ENCODE measurements around the gene ASTN2.

ASTN2 gene

GRCh38 chr9:117249799-117250198 is 165.1 kb downstream of the ASTN2 start:
- H3K27me3 ChIP-seq, result no peaks in the 10 kb centered on the region
- H3K9me3 ChIP-seq, result no peaks in the 10 kb centered on the region
- no peak overlapping the region for H3K4me3 ChIP-seq
- H3K27ac ChIP-seq, result no peak overlapping the region
- TF ChIP-seq, protein P1, sequence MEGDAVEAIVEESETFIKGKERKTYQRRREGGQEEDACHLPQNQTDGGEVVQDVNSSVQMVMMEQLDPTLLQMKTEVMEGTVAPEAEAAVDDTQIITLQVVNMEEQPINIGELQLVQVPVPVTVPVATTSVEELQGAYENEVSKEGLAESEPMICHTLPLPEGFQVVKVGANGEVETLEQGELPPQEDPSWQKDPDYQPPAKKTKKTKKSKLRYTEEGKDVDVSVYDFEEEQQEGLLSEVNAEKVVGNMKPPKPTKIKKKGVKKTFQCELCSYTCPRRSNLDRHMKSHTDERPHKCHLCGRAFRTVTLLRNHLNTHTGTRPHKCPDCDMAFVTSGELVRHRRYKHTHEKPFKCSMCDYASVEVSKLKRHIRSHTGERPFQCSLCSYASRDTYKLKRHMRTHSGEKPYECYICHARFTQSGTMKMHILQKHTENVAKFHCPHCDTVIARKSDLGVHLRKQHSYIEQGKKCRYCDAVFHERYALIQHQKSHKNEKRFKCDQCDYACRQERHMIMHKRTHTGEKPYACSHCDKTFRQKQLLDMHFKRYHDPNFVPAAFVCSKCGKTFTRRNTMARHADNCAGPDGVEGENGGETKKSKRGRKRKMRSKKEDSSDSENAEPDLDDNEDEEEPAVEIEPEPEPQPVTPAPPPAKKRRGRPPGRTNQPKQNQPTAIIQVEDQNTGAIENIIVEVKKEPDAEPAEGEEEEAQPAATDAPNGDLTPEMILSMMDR (IDR thresholded peaks at IDR 0.05), result no peak
- intact Hi-C loops (cut with DNase I; ENCODE audit: low total_unique reads), result no loop called here
- no peak for DNase-seq
- H3K4me1 ChIP-seq, result peaks cover 0 to 7% (median 0%) of the 10 kb centered on the region in 4 donors
- H3K36me3 ChIP-seq, result no peaks in the 10 kb centered on the region

DNA sequence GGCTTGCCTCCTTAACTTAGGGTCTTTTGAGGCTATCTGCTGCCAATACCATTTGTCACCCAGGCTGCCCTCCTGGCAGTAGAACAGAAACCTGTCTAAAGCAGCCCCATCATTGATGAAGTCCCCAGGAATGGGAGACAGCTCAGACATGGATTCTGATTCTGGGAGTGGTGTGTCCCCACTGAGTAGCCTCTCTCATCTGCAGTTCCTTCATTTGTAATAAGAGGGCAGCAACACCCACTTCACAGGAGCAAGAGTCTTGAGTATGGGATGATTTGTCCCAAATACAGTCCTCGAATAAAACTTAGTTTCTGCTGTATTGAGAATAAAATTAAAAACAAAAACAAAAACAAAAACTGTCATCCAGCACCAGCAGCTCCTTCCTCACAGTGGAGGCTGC is 167.6 kb downstream of the ASTN2 start:
- Histone ChIP-seq H3K27me3 (no peaks in the 10 kb centered on the region), H3K36me3 (no peaks in the 10 kb centered on the region), H3K4me3 (no peak overlapping the region), H3K4me1 (peaks cover 0 to 7% (median 0%) of the 10 kb centered on the region in 4 donors), H3K9me3 (no peaks in the 10 kb centered on the region), H3K27ac (no peak overlapping the region)
- intact Hi-C loops (cut with DNase I; ENCODE audit: low total_unique reads), result no loop called here
- DNase-seq, result no peak
- TF ChIP-seq, protein P1 (IDR thresholded peaks at IDR 0.05), result peak; percentile 46 to 53

DNA sequence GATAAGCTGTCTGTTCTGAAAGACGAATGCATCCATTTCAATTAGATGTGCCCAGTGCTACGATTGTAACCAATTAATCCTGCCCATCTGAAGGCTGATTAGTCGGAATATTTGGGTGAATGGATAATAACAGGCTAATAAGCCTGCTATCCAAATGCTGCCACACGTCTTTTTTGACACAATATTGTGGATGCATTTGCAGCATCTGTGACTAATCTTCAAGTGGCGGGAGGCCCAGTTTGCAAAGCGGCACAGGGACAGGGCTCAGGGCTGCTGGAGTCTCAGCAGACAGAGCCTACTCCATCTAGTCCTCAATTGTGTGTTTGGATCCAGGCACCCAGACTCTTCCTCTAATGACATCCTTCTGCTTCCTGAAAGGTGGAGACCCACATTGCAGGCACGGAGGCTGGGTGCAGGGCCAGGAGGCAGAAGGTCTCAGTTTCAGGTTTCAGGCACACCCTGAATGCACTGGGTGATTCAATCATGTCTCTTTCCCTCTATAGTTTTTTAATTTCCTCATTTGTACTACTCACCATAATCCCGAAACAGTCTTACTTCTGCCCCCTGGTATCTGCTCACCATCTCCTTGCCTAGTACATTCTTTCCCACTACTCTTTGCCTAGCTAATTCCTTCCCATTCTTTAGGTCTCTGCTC is 169.6 kb downstream of the ASTN2 start:
- DNase-seq, result no peak
- intact Hi-C loops (cut with DNase I; ENCODE audit: low total_unique reads), result no loop called here
- H3K4me1 ChIP-seq, result peaks cover 0 to 7% (median 0%) of the 10 kb centered on the region in 4 donors
- TF ChIP-seq, protein P1 (IDR thresholded peaks at IDR 0.05), result no peak
- H3K27me3 ChIP-seq, result no peaks in the 10 kb centered on the region
- no peak overlapping the region for H3K27ac ChIP-seq
- no peaks in the 10 kb centered on the region for H3K9me3 ChIP-seq
- H3K4me3 ChIP-seq, result no peak overlapping the region
- H3K36me3 ChIP-seq, result no peaks in the 10 kb centered on the region

GRCh38 chr9:117242082-117242481 is 172.8 kb downstream of the ASTN2 start:
- intact Hi-C loops (cut with DNase I; ENCODE audit: low total_unique reads), result no loop called here
- no peaks in the 10 kb centered on the region for H3K9me3 ChIP-seq
- no peaks in the 10 kb centered on the region for H3K27me3 ChIP-seq
- H3K27ac ChIP-seq, result no peak overlapping the region
- no peak for DNase-seq
- no peaks in the 10 kb centered on the region for H3K36me3 ChIP-seq
- H3K4me3 ChIP-seq, result no peak overlapping the region
- peaks cover 0 to 5% (median 0%) of the 10 kb centered on the region in 4 donors for H3K4me1 ChIP-seq
- TF ChIP-seq, protein P1 (IDR thresholded peaks at IDR 0.05), result no peak

DNA sequence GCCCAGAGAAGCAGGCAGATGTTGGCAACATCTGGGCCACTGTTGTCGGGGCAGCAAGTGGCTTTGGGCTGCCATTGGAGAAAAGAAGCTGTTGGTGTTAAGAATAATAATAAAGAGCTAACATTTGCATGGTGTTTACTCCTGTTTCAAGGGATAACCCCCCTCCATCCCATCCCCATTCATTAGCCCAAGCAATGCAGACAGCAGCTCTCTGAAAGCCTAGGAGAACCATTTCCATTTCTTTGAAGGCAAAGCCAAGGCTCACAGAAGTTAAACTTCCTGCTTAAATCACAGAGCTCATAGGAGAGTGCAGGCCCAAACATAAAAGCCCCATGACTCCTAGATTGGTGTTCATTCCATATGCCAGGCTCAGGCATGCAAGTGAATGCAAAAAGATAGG is 175.4 kb downstream of the ASTN2 start:
- TF ChIP-seq, protein P1 (IDR thresholded peaks at IDR 0.05), result no peak
- intact Hi-C loops (cut with DNase I; ENCODE audit: low total_unique reads), result no loop called here
- H3K27me3 ChIP-seq, result no peaks in the 10 kb centered on the region

More for the DNA sequence above, 175.4 kb downstream of the ASTN2 start:
- no peaks in the 10 kb centered on the region for H3K9me3 ChIP-seq
- no peak overlapping the region for H3K4me3 ChIP-seq
- no peaks in the 10 kb centered on the region for H3K4me1 ChIP-seq
- DNase-seq, result no peak
- H3K36me3 ChIP-seq, result no peaks in the 10 kb centered on the region
- H3K27ac ChIP-seq, result no peak overlapping the region
